Measurements from ENCODE around the gene ZNF844.
"Not testable (repeated sequence)": the region's sequence is repeated elsewhere in the genome, so short reads cannot be mapped to it uniquely, and the experiment has no call there.

Gene ZNF844

GRCh38 chr19:12092065-12092867 is 27.7 kb downstream of the ZNF844 start:
- DNase-seq (ENCODE audit: low read depth): peak; percentile 2

GRCh38 chr19:12092956-12093355 is 28.4 kb downstream of the ZNF844 start:
- DNase-seq (ENCODE audit: low read depth): no peak

- no peak for DNase-seq (ENCODE audit: low read depth)
Observed at GRCh38 chr19:12093777-12094176, 29.2 kb downstream of the ZNF844 start.

- no peak for DNase-seq (ENCODE audit: low read depth)
Observed at GRCh38 chr19:12095111-12095790, 30.7 kb downstream of the ZNF844 start.

- no peak for DNase-seq (ENCODE audit: low read depth)
Observed at GRCh38 chr19:12098040-12098439, 33.5 kb downstream of the ZNF844 start.

- not testable (repeated sequence) for DNase-seq (ENCODE audit: low read depth)
Observed at GRCh38 chr19:12103909-12104308, 39.4 kb downstream of the ZNF844 start.

GRCh38 chr19:12111176-12111575 is 46.6 kb downstream of the ZNF844 start:
- DNase-seq (ENCODE audit: low read depth): no peak

- DNase-seq (ENCODE audit: low read depth): no peak
Observed at GRCh38 chr19:12111943-12112637, 47.6 kb downstream of the ZNF844 start.

GRCh38 chr19:12112701-12113100 is 48.2 kb downstream of the ZNF844 start:
- DNase-seq (ENCODE audit: low read depth): no peak

- DNase-seq (ENCODE audit: low read depth): no peak
Observed at GRCh38 chr19:12113121-12113520, 48.6 kb downstream of the ZNF844 start.

GRCh38 chr19:12117201-12117970 is 52.9 kb downstream of the ZNF844 start:
- no peak for DNase-seq (ENCODE audit: low read depth)

GRCh38 chr19:12126707-12127106 is 62.2 kb downstream of the ZNF844 start:
- no peak for DNase-seq (ENCODE audit: low read depth)

All from stimulated activated CD8-positive, alpha-beta memory T cell treated with anti-CD3 and anti-CD28 coated beads, Interleukin-15, amount 100 ng/mL, for 1 hour (primary cell).